ENCODE results near the gene PDSS1.
"Not testable (repeated sequence)": the region's sequence is repeated elsewhere in the genome, so short reads cannot be mapped to it uniquely, and the experiment has no call there.

The PDSS1 gene

GRCh38 chr10:26697163-26697921 lies at the start of gene PDSS1:
Gene PDSS1, plus strand, starts transcription at chr10:26697701. Its CDS starts 11 bp downstream, at chr10:26697712.
- DNase-seq (ENCODE audit: low spot score) = peak; percentile 75

- not testable (repeated sequence) for DNase-seq (ENCODE audit: low spot score)
Measured at GRCh38 chr10:26648245-26648636, 49.3 kb upstream of the PDSS1 start.

GRCh38 chr10:26650406-26650805 lies 47.1 kb upstream of the PDSS1 start:
- DNase-seq (ENCODE audit: low spot score) = no peak

GRCh38 chr10:26651476-26651875 lies 46.0 kb upstream of the PDSS1 start:
- not testable (repeated sequence) for DNase-seq (ENCODE audit: low spot score)

- DNase-seq (ENCODE audit: low spot score) = no peak
Measured at GRCh38 chr10:26653004-26653403, 44.5 kb upstream of the PDSS1 start.

- no peak for DNase-seq (ENCODE audit: low spot score)
Measured at GRCh38 chr10:26655746-26656145, 41.8 kb upstream of the PDSS1 start.

GRCh38 chr10:26662864-26663263 lies 34.6 kb upstream of the PDSS1 start:
- no peak for DNase-seq (ENCODE audit: low spot score)

- no peak for DNase-seq (ENCODE audit: low spot score)
Measured at GRCh38 chr10:26665080-26666048, 32.1 kb upstream of the PDSS1 start.

GRCh38 chr10:26675873-26676257 lies 21.6 kb upstream of the PDSS1 start:
- no peak for DNase-seq (ENCODE audit: low spot score)

- DNase-seq (ENCODE audit: low spot score) = no peak
Measured at GRCh38 chr10:26679588-26679987, 17.9 kb upstream of the PDSS1 start.

GRCh38 chr10:26681076-26681475 lies 16.4 kb upstream of the PDSS1 start:
- no peak for DNase-seq (ENCODE audit: low spot score)

GRCh38 chr10:26681971-26682370 lies 15.5 kb upstream of the PDSS1 start:
- DNase-seq (ENCODE audit: low spot score) = not testable (repeated sequence)

GRCh38 chr10:26682931-26683330 lies 14.6 kb upstream of the PDSS1 start:
- DNase-seq (ENCODE audit: low spot score) = no peak

- peak; percentile 25 for DNase-seq (ENCODE audit: low spot score)
Measured at GRCh38 chr10:26684667-26685264, 12.7 kb upstream of the PDSS1 start.

GRCh38 chr10:26685441-26685840 lies 12.1 kb upstream of the PDSS1 start:
- DNase-seq (ENCODE audit: low spot score) = no peak

GRCh38 chr10:26689399-26689798 lies 8.1 kb upstream of the PDSS1 start:
- DNase-seq (ENCODE audit: low spot score) = no peak

GRCh38 chr10:26690731-26691475 lies 6.6 kb upstream of the PDSS1 start:
- DNase-seq (ENCODE audit: low spot score) = no peak

GRCh38 chr10:26694536-26694935 lies 3.0 kb upstream of the PDSS1 start:
- DNase-seq (ENCODE audit: low spot score) = not testable (repeated sequence)

- no peak for DNase-seq (ENCODE audit: low spot score)
Measured at GRCh38 chr10:26696786-26697162, 727 bp upstream of the PDSS1 start.

- no peak for DNase-seq (ENCODE audit: low spot score)
Measured at GRCh38 chr10:26697922-26698608, 564 bp downstream of the PDSS1 start.

GRCh38 chr10:26698909-26699308 lies 1.4 kb downstream of the PDSS1 start:
- no peak for DNase-seq (ENCODE audit: low spot score)
